ENCODE data around the gene LCN9. TPM values are rescaled to one million over a fixed set of nuclear protein-coding genes. Genes with fewer than 3 reads are reported as not detected.

LCN9 gene
- total RNA-seq, 1 experiment from 2014 or later = not detected

DNA sequence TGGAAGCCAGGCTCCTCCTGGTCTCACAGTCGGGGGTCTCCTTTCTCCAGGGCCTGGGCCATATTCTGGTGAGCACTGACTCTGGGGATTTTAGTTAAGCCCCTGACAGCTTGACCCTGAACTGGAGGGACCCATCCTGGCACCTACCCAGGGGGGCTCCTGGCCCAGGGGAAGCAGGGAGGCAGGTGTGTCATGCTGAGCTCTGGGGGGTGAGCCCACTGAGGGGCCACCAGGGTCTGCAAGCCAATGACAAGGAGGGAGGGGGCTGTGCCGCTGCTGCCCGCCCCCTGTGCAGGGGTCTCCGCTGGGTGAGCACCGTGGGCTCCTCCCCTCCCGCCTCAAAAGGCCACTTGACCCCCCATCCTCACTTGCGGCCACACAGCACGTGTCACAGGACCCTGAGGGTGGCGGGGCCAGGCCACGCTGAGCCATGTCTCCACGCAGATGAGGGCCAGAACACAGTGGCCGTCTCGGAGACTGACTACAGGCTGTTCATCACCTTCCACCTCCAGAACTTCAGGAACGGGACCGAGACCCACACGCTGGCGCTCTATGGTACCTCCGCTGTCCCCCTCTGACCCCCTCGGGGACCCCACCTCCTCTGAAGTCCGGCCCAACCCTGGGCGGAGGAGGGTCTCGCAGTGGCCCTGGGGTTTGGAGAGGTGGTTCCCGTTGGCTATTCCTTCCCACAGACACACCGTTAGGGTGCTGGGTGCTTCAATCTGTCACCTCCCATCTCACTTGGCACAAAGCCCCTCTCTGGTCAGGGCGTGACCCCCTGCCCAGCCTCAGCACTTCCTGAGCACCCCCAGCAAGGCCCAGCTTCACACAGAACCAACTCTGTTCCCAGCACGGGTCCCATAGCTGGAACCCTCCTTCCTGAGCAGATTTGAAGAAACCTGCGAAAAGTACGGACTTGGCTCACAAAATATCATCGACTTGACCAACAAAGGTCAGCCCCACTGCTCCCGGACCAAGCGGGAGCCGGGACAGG lies 2.0 kb downstream of the LCN9 start:
- intact Hi-C loops (cut with micrococcal nuclease) = no loop called here
- CTCF ChIA-PET = no interaction called here
- ATAC-seq (no peak), DNase-seq (no peak)
- no peaks in the 10 kb centered on the region for H3K36me3 ChIP-seq (ENCODE audit: low read depth, low read length)
- H3K4me3 ChIP-seq (ENCODE audit: low read length) = no peak overlapping the region
- 0 out of 2 replicates have a peak, but pooled peaks cover 3% of the 10 kb centered on the region for H3K27me3 ChIP-seq (ENCODE audit: low read length)
- POLR2A ChIA-PET (ENCODE audit: unreplicated experiment) = no interaction called here
- H3K4me2 ChIP-seq (ENCODE audit: low read length) = no peak overlapping the region
- no peaks in the 10 kb centered on the region for H3K79me2 ChIP-seq (ENCODE audit: low read length)
- H3K9ac ChIP-seq (ENCODE audit: low read length) = no peak overlapping the region
- TF ChIP-seq EZH2phosphoT487 (IDR thresholded peaks at IDR 0.05; ENCODE audit: borderline replicate concordance, low read length) = no peak
- no peak for TF ChIP-seq EZH2 (IDR thresholded peaks at IDR 0.05; ENCODE audit: low read length, unreplicated experiment)
- no peak for TF ChIP-seq CTCF (conservative IDR thresholded peaks at IDR 0.05; ENCODE audit: low read depth, low read length)
- no peak overlapping the region for H2AFZ ChIP-seq (ENCODE audit: low read length)
- no TSS peak for BruUV-seq (replicated peaks)
- no peaks in the 10 kb centered on the region for H3K9me3 ChIP-seq (ENCODE audit: low read length)
- H3K9me2 ChIP-seq (replicated peaks; ENCODE audit: low read length) = no peaks in the 10 kb centered on the region
- no peaks in the 10 kb centered on the region for H3F3A ChIP-seq (ENCODE audit: low read length, unreplicated experiment)
- H3K27ac ChIP-seq (ENCODE audit: low read length) = no peak overlapping the region
- no peaks in the 10 kb centered on the region for H3K4me1 ChIP-seq (ENCODE audit: insufficient read depth, low read length)
- no peaks in the 10 kb centered on the region for H4K20me1 ChIP-seq (ENCODE audit: low read length)

DNA sequence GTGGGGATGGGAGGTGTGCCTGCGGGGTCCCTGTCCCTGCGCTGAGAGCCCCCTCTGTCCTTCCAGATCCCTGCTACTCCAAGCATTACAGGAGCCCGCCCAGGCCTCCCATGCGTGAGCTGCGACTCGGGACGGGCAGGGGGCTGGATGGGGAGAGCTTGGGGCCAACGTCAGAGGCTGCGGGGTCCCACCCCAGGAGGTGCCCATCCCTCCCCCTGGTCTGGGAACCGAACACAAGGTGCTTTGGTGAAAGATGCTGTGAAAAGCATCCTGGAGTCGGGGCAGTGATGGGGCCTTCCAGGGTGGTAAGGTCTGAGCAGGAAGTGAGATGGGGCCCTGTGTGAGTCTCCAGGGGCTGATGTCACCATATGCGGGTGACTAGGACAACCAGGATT lies 2.7 kb downstream of the LCN9 start:
- no peaks in the 10 kb centered on the region for H3F3A ChIP-seq (ENCODE audit: low read length, unreplicated experiment)
- H3K79me2 ChIP-seq (ENCODE audit: low read length) = no peaks in the 10 kb centered on the region
- TF ChIP-seq CTCF (conservative IDR thresholded peaks at IDR 0.05; ENCODE audit: low read depth, low read length) (no peak), EZH2 (IDR thresholded peaks at IDR 0.05; ENCODE audit: low read length, unreplicated experiment) (no peak), EZH2phosphoT487 (IDR thresholded peaks at IDR 0.05; ENCODE audit: borderline replicate concordance, low read length) (no peak)
- no peak overlapping the region for H3K4me2 ChIP-seq (ENCODE audit: low read length)
- H3K27me3 ChIP-seq (ENCODE audit: low read length) = 0 out of 2 replicates have a peak, but pooled peaks cover 3% of the 10 kb centered on the region
- CTCF ChIA-PET = no interaction called here
- no peaks in the 10 kb centered on the region for H3K9me2 ChIP-seq (replicated peaks; ENCODE audit: low read length)
- H2AFZ ChIP-seq (ENCODE audit: low read length) = no peak overlapping the region
- H4K20me1 ChIP-seq (ENCODE audit: low read length) = no peaks in the 10 kb centered on the region
- H3K9me3 ChIP-seq (ENCODE audit: low read length) = no peaks in the 10 kb centered on the region
- intact Hi-C loops (cut with micrococcal nuclease) = no loop called here
- DNase-seq = no peak
- no peak overlapping the region for H3K27ac ChIP-seq (ENCODE audit: low read length)
- H3K4me1 ChIP-seq (ENCODE audit: insufficient read depth, low read length) = no peaks in the 10 kb centered on the region
- H3K4me3 ChIP-seq (ENCODE audit: low read length) = no peak overlapping the region
- H3K36me3 ChIP-seq (ENCODE audit: low read depth, low read length) = no peaks in the 10 kb centered on the region
- POLR2A ChIA-PET (ENCODE audit: unreplicated experiment) = no interaction called here
- BruUV-seq (replicated peaks) = no TSS peak
- ATAC-seq = no peak
- H3K9ac ChIP-seq (ENCODE audit: low read length) = no peak overlapping the region
